GM06990 (cell line): ENCODE data around the gene DGKI.

ENCODE experiments used
- DNase-seq: peaks from one replicate; pipeline ENCODE4 v3.0.0-alpha.2; 2011; ENCODE audit not compliant: insufficient read length; ENCODE audit errors: extremely low read depth
- H3K27me3 ChIP-seq: replicated peaks from 2 replicates; pipeline ENCODE4 v1.6.0; 2011; ENCODE audit warnings: low read length; ENCODE audit not compliant: control insufficient read depth, insufficient read depth
- H3K36me3 ChIP-seq: 2 replicates; pipeline ENCODE4 v1.5.1; 2011; ENCODE audit warnings: low read length; ENCODE audit not compliant: control insufficient read depth, insufficient read depth
- H3K4me3 ChIP-seq: replicated peaks from 2 replicates; pipeline ENCODE4 v1.5.1; 2011; ENCODE audit warnings: low read depth, mild to moderate bottlenecking, control low read depth, low read length
- CTCF ChIP-seq: IDR thresholded peaks from 2 replicates; pipeline ENCODE4 v1.5.1; 2011; ENCODE audit warnings: low read length, control low read depth, mild to moderate bottlenecking, inconsistent platforms; ENCODE audit not compliant: insufficient read depth, poor library complexity, severe bottlenecking

DGKI gene

GRCh38 chr7:137694405-137694804, 152.4 kb downstream of the DGKI start:
- Histone ChIP-seq H3K36me3 (no peaks in the 10 kb centered on the region), H3K4me3 (no peak overlapping the region), H3K27me3 (no peaks in the 10 kb centered on the region)
- DNase-seq = peak; percentile 25
- no peak for TF ChIP-seq CTCF

- DNase-seq = no peak
- H3K36me3 ChIP-seq = no peaks in the 10 kb centered on the region
- H3K4me3 ChIP-seq = no peak overlapping the region
- H3K27me3 ChIP-seq = no peaks in the 10 kb centered on the region
- no peak for TF ChIP-seq CTCF
Observed at GRCh38 chr7:137692399-137692798, 154.4 kb downstream of the DGKI start.

- no peak for DNase-seq
Observed at GRCh38 chr7:137691566-137691965, 155.2 kb downstream of the DGKI start.

GRCh38 chr7:137690635-137691034, 156.1 kb downstream of the DGKI start:
- TF ChIP-seq CTCF = no peak
- Histone ChIP-seq H3K27me3 (no peaks in the 10 kb centered on the region), H3K4me3 (no peak overlapping the region), H3K36me3 (no peaks in the 10 kb centered on the region)
- no peak for DNase-seq

More at GRCh38 chr7:137691566-137691965, 155.2 kb downstream of the DGKI start:
- H3K36me3 ChIP-seq = no peaks in the 10 kb centered on the region
- H3K27me3 ChIP-seq = no peaks in the 10 kb centered on the region
- H3K4me3 ChIP-seq = no peak overlapping the region
- no peak for TF ChIP-seq CTCF

- Histone ChIP-seq H3K36me3 (no peaks in the 10 kb centered on the region), H3K4me3 (no peak overlapping the region), H3K27me3 (no peaks in the 10 kb centered on the region)
- no peak for DNase-seq
- TF ChIP-seq CTCF = no peak
Observed at GRCh38 chr7:137689761-137690160, 157.0 kb downstream of the DGKI start.
